Measurements from ENCODE around the gene C2orf78.

The C2orf78 gene

GRCh38 chr2:73740767-73741166 lies 43.2 kb upstream of the C2orf78 start:
- peaks cover 13% of the 10 kb centered on the region for H3K79me2 ChIP-seq (ENCODE audit: insufficient read depth, low read length)
- peaks cover 11% of the 10 kb centered on the region; the same call in 1 of the 2 replicates for H3F3A ChIP-seq (ENCODE audit: insufficient read depth)
- no peak overlapping the region for H3K4me2 ChIP-seq (ENCODE audit: low read depth, low read length, poor library complexity, severe bottlenecking)
- no peak overlapping the region for H3K9ac ChIP-seq (ENCODE audit: low read length)
- no peaks in the 10 kb centered on the region; the same call in 1 of the 2 replicates for H3K36me3 ChIP-seq (ENCODE audit: low read length)
- H3K27me3 ChIP-seq (ENCODE audit: low read length) = no peaks in the 10 kb centered on the region
- no peak overlapping the region for H3K27ac ChIP-seq (ENCODE audit: low read depth, low read length)
- H3K9me3 ChIP-seq (ENCODE audit: insufficient read depth, low read length) = no peaks in the 10 kb centered on the region
- H3K9me2 ChIP-seq (replicated peaks; ENCODE audit: insufficient read depth, low read length) = no peaks in the 10 kb centered on the region
- no peak overlapping the region for H3K4me3 ChIP-seq (ENCODE audit: insufficient read depth, low read length, poor library complexity, severe bottlenecking)
- TF ChIP-seq, protein P1, sequence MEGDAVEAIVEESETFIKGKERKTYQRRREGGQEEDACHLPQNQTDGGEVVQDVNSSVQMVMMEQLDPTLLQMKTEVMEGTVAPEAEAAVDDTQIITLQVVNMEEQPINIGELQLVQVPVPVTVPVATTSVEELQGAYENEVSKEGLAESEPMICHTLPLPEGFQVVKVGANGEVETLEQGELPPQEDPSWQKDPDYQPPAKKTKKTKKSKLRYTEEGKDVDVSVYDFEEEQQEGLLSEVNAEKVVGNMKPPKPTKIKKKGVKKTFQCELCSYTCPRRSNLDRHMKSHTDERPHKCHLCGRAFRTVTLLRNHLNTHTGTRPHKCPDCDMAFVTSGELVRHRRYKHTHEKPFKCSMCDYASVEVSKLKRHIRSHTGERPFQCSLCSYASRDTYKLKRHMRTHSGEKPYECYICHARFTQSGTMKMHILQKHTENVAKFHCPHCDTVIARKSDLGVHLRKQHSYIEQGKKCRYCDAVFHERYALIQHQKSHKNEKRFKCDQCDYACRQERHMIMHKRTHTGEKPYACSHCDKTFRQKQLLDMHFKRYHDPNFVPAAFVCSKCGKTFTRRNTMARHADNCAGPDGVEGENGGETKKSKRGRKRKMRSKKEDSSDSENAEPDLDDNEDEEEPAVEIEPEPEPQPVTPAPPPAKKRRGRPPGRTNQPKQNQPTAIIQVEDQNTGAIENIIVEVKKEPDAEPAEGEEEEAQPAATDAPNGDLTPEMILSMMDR (IDR thresholded peaks at IDR 0.05; ENCODE audit: insufficient read depth, low read length, poor library complexity, severe bottlenecking) = no peak
- TF ChIP-seq EZH2phosphoT487 (conservative IDR thresholded peaks at IDR 0.05; ENCODE audit: low read length) = no peak
- H4K20me1 ChIP-seq (ENCODE audit: low read depth, low read length) = peaks cover 6% of the 10 kb centered on the region; the same call in 1 of the 2 replicates
- H2AFZ ChIP-seq (ENCODE audit: low read depth, low read length, severe bottlenecking) = no peak overlapping the region

- no peaks in the 10 kb centered on the region for H4K20me1 ChIP-seq (ENCODE audit: low read depth, low read length)
- H3K36me3 ChIP-seq (ENCODE audit: low read length) = no peaks in the 10 kb centered on the region
Measured at GRCh38 chr2:73746015-73746876, 37.7 kb upstream of the C2orf78 start.

GRCh38 chr2:73746877-73747208 lies 37.1 kb upstream of the C2orf78 start:
- H2AFZ ChIP-seq (ENCODE audit: low read depth, low read length, severe bottlenecking) = no peak overlapping the region
- H3K27me3 ChIP-seq (ENCODE audit: low read length) = no peaks in the 10 kb centered on the region
- no peak overlapping the region for H3K27ac ChIP-seq (ENCODE audit: low read depth, low read length)
- H3K9me2 ChIP-seq (replicated peaks; ENCODE audit: insufficient read depth, low read length) = no peaks in the 10 kb centered on the region
- TF ChIP-seq EZH2phosphoT487 (conservative IDR thresholded peaks at IDR 0.05; ENCODE audit: low read length) = no peak
- TF ChIP-seq, protein P1 (IDR thresholded peaks at IDR 0.05; ENCODE audit: insufficient read depth, low read length, poor library complexity, severe bottlenecking) = no peak
- no peak overlapping the region for H3K9ac ChIP-seq (ENCODE audit: low read length)
- no peaks in the 10 kb centered on the region for H3K9me3 ChIP-seq (ENCODE audit: insufficient read depth, low read length)
- no peaks in the 10 kb centered on the region for H4K20me1 ChIP-seq (ENCODE audit: low read depth, low read length)
- H3K4me2 ChIP-seq (ENCODE audit: low read depth, low read length, poor library complexity, severe bottlenecking) = no peak overlapping the region
- no peaks in the 10 kb centered on the region for H3F3A ChIP-seq (ENCODE audit: insufficient read depth)
- H3K79me2 ChIP-seq (ENCODE audit: insufficient read depth, low read length) = no peaks in the 10 kb centered on the region
- no peaks in the 10 kb centered on the region for H3K36me3 ChIP-seq (ENCODE audit: low read length)
- no peak overlapping the region for H3K4me3 ChIP-seq (ENCODE audit: insufficient read depth, low read length, poor library complexity, severe bottlenecking)

More at GRCh38 chr2:73746015-73746876, 37.7 kb upstream of the C2orf78 start:
- no peaks in the 10 kb centered on the region for H3K9me2 ChIP-seq (replicated peaks; ENCODE audit: insufficient read depth, low read length)
- H3K4me2 ChIP-seq (ENCODE audit: low read depth, low read length, poor library complexity, severe bottlenecking) = no peak overlapping the region
- no peaks in the 10 kb centered on the region for H3K79me2 ChIP-seq (ENCODE audit: insufficient read depth, low read length)
- no peak overlapping the region for H3K4me3 ChIP-seq (ENCODE audit: insufficient read depth, low read length, poor library complexity, severe bottlenecking)
- H3F3A ChIP-seq (ENCODE audit: insufficient read depth) = no peaks in the 10 kb centered on the region
- TF ChIP-seq, protein P1 (IDR thresholded peaks at IDR 0.05; ENCODE audit: insufficient read depth, low read length, poor library complexity, severe bottlenecking) = no peak
- no peak for TF ChIP-seq EZH2phosphoT487 (conservative IDR thresholded peaks at IDR 0.05; ENCODE audit: low read length)
- no peaks in the 10 kb centered on the region for H3K27me3 ChIP-seq (ENCODE audit: low read length)
- H3K9ac ChIP-seq (ENCODE audit: low read length) = no peak overlapping the region
- H2AFZ ChIP-seq (ENCODE audit: low read depth, low read length, severe bottlenecking) = no peak overlapping the region
- H3K9me3 ChIP-seq (ENCODE audit: insufficient read depth, low read length) = no peaks in the 10 kb centered on the region
- H3K27ac ChIP-seq (ENCODE audit: low read depth, low read length) = no peak overlapping the region

Measured in SU-DHL-6 (cell line).